GM12875 (cell line): ENCODE data around the gene BTBD17.

Experiments
- H3K4me3 ChIP-seq: one replicate; pipeline ENCODE4 v1.5.1; 2011; ENCODE audit warnings: low read depth, low read length, control low read depth
- CTCF ChIP-seq: IDR thresholded peaks from 2 replicates; pipeline ENCODE4 v1.5.1; 2011; ENCODE audit warnings: low read depth, mild to moderate bottlenecking, control low read depth, inconsistent platforms, low read length, moderate library complexity, borderline replicate concordance; ENCODE audit not compliant: insufficient read depth

BTBD17 gene

DNA sequence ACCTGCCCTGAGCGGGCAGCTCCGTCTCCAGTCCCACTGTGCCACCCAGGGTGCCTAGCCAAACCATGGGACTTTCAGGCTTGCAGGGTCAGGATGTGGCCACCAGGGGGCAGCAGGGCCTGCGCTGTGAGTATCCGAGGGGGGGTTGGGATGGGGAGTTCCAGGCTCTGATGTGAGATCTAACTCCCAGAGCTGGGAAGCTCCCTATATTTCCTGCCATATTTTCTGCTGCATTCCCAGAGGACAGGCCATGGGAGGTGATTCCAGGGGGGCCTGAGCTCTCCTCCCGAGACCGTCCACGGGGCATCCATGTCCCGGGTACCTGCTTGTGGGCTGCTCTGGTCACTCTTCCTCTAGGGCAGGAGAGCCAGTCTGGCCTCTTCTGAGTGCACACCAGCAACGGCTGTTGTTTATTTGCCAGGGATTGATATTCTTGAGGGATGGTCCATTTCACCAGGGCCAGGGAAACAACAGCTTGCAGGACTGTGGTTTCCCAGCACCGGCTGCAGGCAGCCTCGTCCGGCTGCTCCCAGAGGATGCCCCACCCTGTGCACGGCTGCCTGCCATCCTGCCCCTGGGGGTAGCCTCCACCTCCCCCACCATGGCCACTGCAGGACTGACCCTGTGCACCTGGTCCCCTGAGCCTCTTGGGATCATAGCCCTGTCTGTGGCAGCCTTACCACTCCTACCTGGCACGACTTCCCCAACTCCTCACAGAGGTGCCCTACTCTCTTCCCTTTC lies 6.8 kb upstream of the BTBD17 start:
- no peak overlapping the region for H3K4me3 ChIP-seq
- TF ChIP-seq CTCF, result peak; percentile 96

DNA sequence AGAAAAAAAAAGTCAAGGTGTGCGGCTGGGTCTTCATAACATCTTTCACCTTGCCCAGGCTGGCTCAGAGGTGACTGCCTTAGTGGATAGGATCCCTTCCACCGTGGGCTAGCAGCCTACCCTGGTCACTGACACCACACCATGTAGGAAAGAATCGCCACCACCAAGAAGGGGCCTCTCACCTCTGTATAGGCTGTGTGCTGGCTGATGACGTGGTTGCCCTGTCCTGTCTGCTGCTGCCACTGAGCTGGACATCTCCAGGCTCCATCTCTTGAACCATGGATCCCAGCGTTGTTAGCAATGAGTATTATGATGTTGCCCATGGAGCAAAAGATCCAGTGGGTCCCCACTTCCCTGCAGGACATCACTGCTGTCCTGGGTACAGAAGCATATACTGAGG lies 5.5 kb upstream of the BTBD17 start, which contains the start of gene GPR142:
Gene GPR142 (plus strand): TSS at position 301 of the 400 bp plus-strand sequence. CDS start 2,035 bp downstream, outside the sequence.
- TF ChIP-seq CTCF, result no peak
- H3K4me3 ChIP-seq, result no peak within 1 kb of the TSS

GRCh38 chr17:74362810-74363498 lies 1.3 kb upstream of the BTBD17 start:
- TF ChIP-seq CTCF, result no peak
- H3K4me3 ChIP-seq, result no peak overlapping the region

DNA sequence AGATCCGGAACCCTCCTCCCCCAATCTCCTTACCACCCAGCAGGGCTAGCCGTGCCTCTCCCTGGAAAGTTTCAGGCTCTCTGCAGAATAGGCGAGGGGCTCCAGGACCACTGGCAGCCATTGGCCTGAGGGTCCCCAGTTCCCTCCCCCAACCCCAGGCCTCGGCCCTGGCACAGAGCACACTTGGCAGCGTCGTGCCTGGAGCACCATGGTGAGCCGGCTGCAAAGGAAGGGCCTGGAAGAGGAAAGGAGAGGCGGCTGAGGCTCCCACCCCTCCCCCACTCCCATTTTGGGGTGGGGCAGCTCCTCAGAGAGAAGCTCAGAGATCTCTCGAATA lies 369 bp upstream of the BTBD17 start:
- H3K4me3 ChIP-seq, result no peak overlapping the region
- no peak for TF ChIP-seq CTCF

DNA sequence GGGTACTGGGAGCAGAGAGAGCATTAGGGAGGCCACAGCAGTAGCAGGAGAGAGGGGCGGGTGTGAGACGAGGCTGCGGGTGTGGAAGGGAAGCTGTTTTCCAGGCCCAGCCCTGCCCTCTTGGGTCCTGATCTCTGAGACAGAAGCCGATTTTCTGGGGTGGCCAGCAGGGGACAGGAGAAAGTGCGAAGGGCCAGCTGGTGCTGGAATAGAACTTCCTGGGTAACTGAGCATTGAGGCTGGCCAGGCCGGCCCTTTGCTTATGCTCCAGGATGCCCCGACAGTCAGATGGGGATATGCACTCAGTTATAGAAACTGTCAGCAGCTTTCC lies 804 bp downstream of the BTBD17 start:
- TF ChIP-seq CTCF, result no peak
- no peak overlapping the region for H3K4me3 ChIP-seq

GRCh38 chr17:74359916-74360315 lies 1.8 kb downstream of the BTBD17 start:
- H3K4me3 ChIP-seq, result no peak overlapping the region
- no peak for TF ChIP-seq CTCF

GRCh38 chr17:74358697-74359096 lies 3.0 kb downstream of the BTBD17 start:
- TF ChIP-seq CTCF, result no peak
- H3K4me3 ChIP-seq, result no peak overlapping the region
